ENCODE measurements around the gene CUBN.

The CUBN gene

GRCh38 chr10:16931930-16932329, 197.7 kb downstream of the CUBN start:
- no peak for TF ChIP-seq CTCF (IDR thresholded peaks at IDR 0.05; ENCODE audit: low read depth, low read length)
- H3K9me3 ChIP-seq (ENCODE audit: severe bottlenecking) = no peaks in the 10 kb centered on the region

GRCh38 chr10:16930540-16930939, 199.1 kb downstream of the CUBN start:
- H3K27me3 ChIP-seq (ENCODE audit: insufficient read depth, low read depth, severe bottlenecking) = no peaks in the 10 kb centered on the region
- no peaks in the 10 kb centered on the region for H3K36me3 ChIP-seq
- no peak overlapping the region for H3K4me3 ChIP-seq (ENCODE audit: low read depth, low read length)
- no peak for TF ChIP-seq CTCF (IDR thresholded peaks at IDR 0.05; ENCODE audit: low read depth, low read length)
- no peaks in the 10 kb centered on the region for H3K9me3 ChIP-seq (ENCODE audit: severe bottlenecking)
- no peak overlapping the region for H3K27ac ChIP-seq
- no peak for DNase-seq

More at GRCh38 chr10:16931930-16932329, 197.7 kb downstream of the CUBN start:
- H3K36me3 ChIP-seq = no peaks in the 10 kb centered on the region
- no peaks in the 10 kb centered on the region for H3K27me3 ChIP-seq (ENCODE audit: insufficient read depth, low read depth, severe bottlenecking)
- no peak overlapping the region for H3K27ac ChIP-seq
- no peak overlapping the region for H3K4me3 ChIP-seq (ENCODE audit: low read depth, low read length)
- DNase-seq = no peak

- no peaks in the 10 kb centered on the region for H3K27me3 ChIP-seq (ENCODE audit: insufficient read depth, low read depth, severe bottlenecking)
- no peak overlapping the region for H3K27ac ChIP-seq
- H3K9me3 ChIP-seq (ENCODE audit: severe bottlenecking) = no peaks in the 10 kb centered on the region
- DNase-seq = peak; percentile 10
- H3K36me3 ChIP-seq = no peaks in the 10 kb centered on the region
- TF ChIP-seq CTCF (IDR thresholded peaks at IDR 0.05; ENCODE audit: low read depth, low read length) = no peak
- H3K4me3 ChIP-seq (ENCODE audit: low read depth, low read length) = no peak overlapping the region
Observed at GRCh38 chr10:16929069-16929468, 200.5 kb downstream of the CUBN start.

- no peak overlapping the region for H3K4me3 ChIP-seq (ENCODE audit: low read depth, low read length)
- no peak for TF ChIP-seq CTCF (IDR thresholded peaks at IDR 0.05; ENCODE audit: low read depth, low read length)
- H3K27ac ChIP-seq = no peak overlapping the region
- no peaks in the 10 kb centered on the region for H3K27me3 ChIP-seq (ENCODE audit: insufficient read depth, low read depth, severe bottlenecking)
- H3K9me3 ChIP-seq (ENCODE audit: severe bottlenecking) = no peaks in the 10 kb centered on the region
- H3K36me3 ChIP-seq = no peaks in the 10 kb centered on the region
- DNase-seq = no peak
Observed at GRCh38 chr10:16927546-16927945, 202.1 kb downstream of the CUBN start.

- no peak for TF ChIP-seq CTCF (IDR thresholded peaks at IDR 0.05; ENCODE audit: low read depth, low read length)
- H3K27ac ChIP-seq = no peak overlapping the region
- no peaks in the 10 kb centered on the region for H3K27me3 ChIP-seq (ENCODE audit: insufficient read depth, low read depth, severe bottlenecking)
- no peaks in the 10 kb centered on the region for H3K9me3 ChIP-seq (ENCODE audit: severe bottlenecking)
- no peaks in the 10 kb centered on the region for H3K36me3 ChIP-seq
- DNase-seq = no peak
- H3K4me3 ChIP-seq (ENCODE audit: low read depth, low read length) = no peak overlapping the region
Observed at GRCh38 chr10:16923726-16924125, 205.9 kb downstream of the CUBN start.

- Histone ChIP-seq H3K36me3 (no peaks in the 10 kb centered on the region), H3K9me3 (ENCODE audit: severe bottlenecking) (no peaks in the 10 kb centered on the region), H3K27me3 (ENCODE audit: insufficient read depth, low read depth, severe bottlenecking) (no peaks in the 10 kb centered on the region), H3K27ac (no peak overlapping the region), H3K4me3 (ENCODE audit: low read depth, low read length) (no peak overlapping the region)
- DNase-seq = no peak
- TF ChIP-seq CTCF (IDR thresholded peaks at IDR 0.05; ENCODE audit: low read depth, low read length) = no peak
Observed at GRCh38 chr10:16923309-16923708, 206.3 kb downstream of the CUBN start.
